A673 (cell line): ENCODE measurements around the gene USHBP1. TPM values are rescaled to one million over a fixed set of nuclear protein-coding genes. Genes with fewer than 3 reads are reported as not detected.

Source experiments
- BruUV-seq: library from RNA; stranded (reverse); fragments of 400-500 nt; replicated peaks from 2 replicates; lab custom pipeline; 2021; lab: Mats Ljungman, UMichigan
- CTCF ChIA-PET: fragments of 300-600 bp; sonication (Branson Sonifier 250); formaldehyde crosslinking; loops from one replicate; lab custom pipeline; 2022; ENCODE audit warnings: antibody characterized with exemption; lab: Charles Lee
- POLR2A ChIA-PET: fragments of 300-600 bp; sonication (Branson Sonifier 250); formaldehyde crosslinking; loops from one replicate; lab custom pipeline; 2022; ENCODE audit warnings: antibody characterized with exemption; ENCODE audit not compliant: low non-redundant PET; lab: Charles Lee
- DNase-seq: peaks from one replicate; pipeline ENCODE4 v3.0.0-alpha.2; 2015; ENCODE audit warnings: low spot score
- H3K27ac ChIP-seq: fragments of 200-600 bp; sonication (generic); 2 replicates; pipeline ENCODE4 v1.5.1; 2016; ENCODE audit warnings: mixed run types, low read depth, mild to moderate bottlenecking, mixed read lengths, antibody characterized with exemption, low read length; ENCODE audit not compliant: poor library complexity, severe bottlenecking
- H3K27me3 ChIP-seq: fragments of 200-600 bp; sonication (generic); replicated peaks from 2 replicates; pipeline ENCODE4 v1.6.1; 2017; ENCODE audit warnings: mixed run types, low read depth, mild to moderate bottlenecking, mixed read lengths, antibody characterized with exemption, low read length; ENCODE audit not compliant: insufficient read depth, poor library complexity
- H3K36me3 ChIP-seq: fragments of 200-600 bp; sonication (generic); 2 replicates; pipeline ENCODE4 v1.6.1; 2016; ENCODE audit warnings: mixed run types, mild to moderate bottlenecking, mixed read lengths, antibody characterized with exemption, low read length; ENCODE audit not compliant: insufficient read depth, poor library complexity, severe bottlenecking
- H3K4me1 ChIP-seq: fragments of 200-600 bp; sonication (generic); 2 replicates; pipeline ENCODE4 v1.6.1; 2017; ENCODE audit warnings: mixed run types, mild to moderate bottlenecking, mixed read lengths, antibody characterized with exemption, low read length; ENCODE audit not compliant: insufficient read depth, poor library complexity, severe bottlenecking
- H3K4me3 ChIP-seq: fragments of 200-600 bp; sonication (generic); 2 replicates; pipeline ENCODE4 v1.5.1; 2016; ENCODE audit warnings: low read depth, mixed run types, mild to moderate bottlenecking, mixed read lengths, low read length; ENCODE audit not compliant: poor library complexity, severe bottlenecking
- H3K9me3 ChIP-seq: fragments of 200-600 bp; sonication (generic); 2 replicates; pipeline ENCODE4 v1.6.1; 2016; ENCODE audit warnings: mixed run types, low read depth, mild to moderate bottlenecking, mixed read lengths, antibody characterized with exemption, low read length; ENCODE audit not compliant: poor library complexity, severe bottlenecking
- EZH2 ChIP-seq: fragments of 200-600 bp; sonication (generic); IDR thresholded peaks from 2 replicates; pipeline ENCODE4 v1.6.1; 2017; ENCODE audit warnings: borderline replicate concordance, low read depth, mild to moderate bottlenecking, mixed read lengths, antibody characterized with exemption, low read length; ENCODE audit not compliant: poor library complexity, severe bottlenecking
- intact Hi-C: fragments of 100-400 bp; cut with micrococcal nuclease; formaldehyde crosslinking; loops from one replicate; pipeline ENCODE4 v1.10.0; 2022; ENCODE audit not compliant: unreplicated experiment
- total RNA-seq: library from RNA; stranded (reverse); gene quantifications from 2 replicates; pipeline ENCODE4 v1.2.3, GENCODE V29; 2021
- TF ChIP-seq, protein P1 (sequence below): fragments of 300-800, 200-600 bp; sonication (generic); conservative IDR thresholded peaks from 2 replicates; pipeline ENCODE4 v1.5.1; 2017; ENCODE audit warnings: low read depth, mild to moderate bottlenecking, antibody characterized with exemption, low read length, moderate library complexity, mixed read lengths

USHBP1 gene
- total RNA-seq, 1 experiment from 2014 or later = not detected

DNA sequence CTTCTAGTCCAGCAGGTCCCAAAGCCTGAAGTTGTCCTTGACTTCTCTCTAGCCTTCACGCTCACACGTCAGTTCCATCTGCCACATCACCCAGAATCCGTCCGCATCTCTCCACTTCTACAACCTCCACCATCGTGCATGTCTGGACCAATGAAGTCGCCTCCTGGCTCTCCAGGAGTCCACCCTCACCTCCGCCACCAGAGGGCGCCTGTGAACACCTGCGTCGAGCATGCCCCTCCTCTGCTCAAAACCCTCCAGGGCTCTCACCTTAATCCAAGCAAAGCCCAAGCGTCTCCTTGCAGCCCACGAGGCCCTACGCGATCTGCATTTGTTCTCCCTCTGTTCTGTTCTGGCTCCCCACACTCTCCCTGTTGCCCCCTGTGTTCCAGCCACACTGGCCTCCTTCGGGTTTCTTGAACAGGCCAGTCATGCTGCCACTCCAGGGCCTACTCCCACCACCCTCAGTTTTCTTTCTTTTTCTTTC lies 3.7 kb downstream of the USHBP1 start:
- Histone ChIP-seq H3K4me1 (no peaks in the 10 kb centered on the region), H3K27me3 (no peaks in the 10 kb centered on the region), H3K36me3 (no peaks in the 10 kb centered on the region), H3K27ac (no peak overlapping the region), H3K4me3 (no peak overlapping the region), H3K9me3 (no peaks in the 10 kb centered on the region)
- peak; percentile 88 for DNase-seq
- no peak for TF ChIP-seq EZH2
- TF ChIP-seq, protein P1, sequence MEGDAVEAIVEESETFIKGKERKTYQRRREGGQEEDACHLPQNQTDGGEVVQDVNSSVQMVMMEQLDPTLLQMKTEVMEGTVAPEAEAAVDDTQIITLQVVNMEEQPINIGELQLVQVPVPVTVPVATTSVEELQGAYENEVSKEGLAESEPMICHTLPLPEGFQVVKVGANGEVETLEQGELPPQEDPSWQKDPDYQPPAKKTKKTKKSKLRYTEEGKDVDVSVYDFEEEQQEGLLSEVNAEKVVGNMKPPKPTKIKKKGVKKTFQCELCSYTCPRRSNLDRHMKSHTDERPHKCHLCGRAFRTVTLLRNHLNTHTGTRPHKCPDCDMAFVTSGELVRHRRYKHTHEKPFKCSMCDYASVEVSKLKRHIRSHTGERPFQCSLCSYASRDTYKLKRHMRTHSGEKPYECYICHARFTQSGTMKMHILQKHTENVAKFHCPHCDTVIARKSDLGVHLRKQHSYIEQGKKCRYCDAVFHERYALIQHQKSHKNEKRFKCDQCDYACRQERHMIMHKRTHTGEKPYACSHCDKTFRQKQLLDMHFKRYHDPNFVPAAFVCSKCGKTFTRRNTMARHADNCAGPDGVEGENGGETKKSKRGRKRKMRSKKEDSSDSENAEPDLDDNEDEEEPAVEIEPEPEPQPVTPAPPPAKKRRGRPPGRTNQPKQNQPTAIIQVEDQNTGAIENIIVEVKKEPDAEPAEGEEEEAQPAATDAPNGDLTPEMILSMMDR = peak; percentile 98
- intact Hi-C loops = no loop called here
- POLR2A ChIA-PET = no interaction called here
- BruUV-seq = no TSS peak
- CTCF ChIA-PET = interaction anchor here (0.5 kb wide), 1 partner anchor 143 kb away, joined by 5 read pairs; no protein-coding TSS in a partner anchor

DNA sequence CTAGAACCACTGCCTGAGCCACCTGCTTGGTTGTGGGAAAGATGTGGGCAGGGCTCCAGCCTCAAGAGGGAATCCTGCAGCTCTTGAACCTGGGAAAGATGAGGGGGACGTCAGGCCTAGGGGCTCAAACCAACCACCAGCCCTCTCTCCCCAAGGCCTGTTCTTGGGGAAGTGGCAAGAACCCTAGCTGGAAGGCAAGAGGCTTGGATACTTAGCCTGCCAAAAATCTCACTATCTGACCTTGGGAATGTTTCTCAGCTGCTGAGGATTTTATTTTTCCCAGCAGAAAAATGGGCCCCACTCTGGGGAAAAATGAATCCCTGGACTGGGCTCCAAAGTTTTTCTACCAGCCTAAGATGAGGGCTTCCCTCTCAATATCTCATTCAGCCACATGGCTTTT lies 4.6 kb downstream of the USHBP1 start:
- H3K9me3 ChIP-seq = no peaks in the 10 kb centered on the region
- no TSS peak for BruUV-seq
- intact Hi-C loops = no loop called here
- H3K4me3 ChIP-seq = no peak overlapping the region
- no peak for TF ChIP-seq EZH2
- TF ChIP-seq, protein P1 = no peak
- H3K27ac ChIP-seq = no peak overlapping the region
- H3K36me3 ChIP-seq = no peaks in the 10 kb centered on the region
- no peaks in the 10 kb centered on the region for H3K27me3 ChIP-seq
- DNase-seq = no peak
- H3K4me1 ChIP-seq = no peaks in the 10 kb centered on the region
- ChIA-PET POLR2A (no interaction called here), CTCF (interaction anchor here (0.5 to 1.0 kb wide), 2 partner anchors 131 to 143 kb away, joined by 4 to 5 read pairs; no protein-coding TSS in a partner anchor)

- Histone ChIP-seq H3K4me1 (no peaks in the 10 kb centered on the region), H3K9me3 (no peaks in the 10 kb centered on the region), H3K27me3 (no peaks in the 10 kb centered on the region), H3K27ac (no peak overlapping the region), H3K4me3 (no peak overlapping the region), H3K36me3 (no peaks in the 10 kb centered on the region)
- TF ChIP-seq, protein P1 = no peak
- no peak for TF ChIP-seq EZH2
- intact Hi-C loops = no loop called here
- CTCF ChIA-PET = interaction anchor here (0.7 to 1.0 kb wide), 2 partner anchors 132 to 763 kb away, joined by 4 to 10 read pairs; no protein-coding TSS in a partner anchor
- BruUV-seq = no TSS peak
- no peak for DNase-seq
- POLR2A ChIA-PET = no interaction called here
Measured at GRCh38 chr19:17259118-17259780, 5.3 kb downstream of the USHBP1 start.
